Measurements from ENCODE around the gene MIDN. TPM values are rescaled to one million over a fixed set of nuclear protein-coding genes. Genes with fewer than 3 reads are reported as not detected.

The MIDN gene
- total RNA-seq, 1 experiment from 2014 or later, result 286 TPM

- Histone ChIP-seq H3K4ac (ENCODE audit: low read depth, low read length) (no peak overlapping the region), H2AK5ac (ENCODE audit: insufficient read length, low read length) (no peak overlapping the region), H3K79me2 (ENCODE audit: insufficient read depth, low read length) (peaks cover 33% of the 10 kb centered on the region; the same call in 1 of the 2 replicates), H3K9ac (ENCODE audit: extremely low read depth, insufficient read length, low read length) (no peak overlapping the region), H3K4me2 (ENCODE audit: insufficient read depth, insufficient read length, low read length) (no peak overlapping the region), H2AFZ (ENCODE audit: low read length) (no peak overlapping the region), H4K5ac (ENCODE audit: insufficient read length, low read depth, low read length) (no peak overlapping the region), H3K18ac (ENCODE audit: insufficient read length, low read depth, low read length) (no peak overlapping the region), H4K8ac (replicated peaks; ENCODE audit: insufficient read length, low read depth, low read length) (no peak overlapping the region), H3K27me3 (ENCODE audit: insufficient read depth, low read length) (no peaks in the 10 kb centered on the region), H3K23ac (ENCODE audit: insufficient read length, low read depth, low read length) (no peak overlapping the region), H2BK5ac (ENCODE audit: insufficient read length, low read length) (no peak overlapping the region), H3K56ac (ENCODE audit: insufficient read length, low read depth, low read length) (no peak overlapping the region), H2BK120ac (ENCODE audit: low read depth, low read length, poor library complexity, severe bottlenecking) (no peak overlapping the region), H3K79me1 (ENCODE audit: insufficient read depth, low read depth, low read length, poor library complexity, severe bottlenecking) (peaks cover 9% of the 10 kb centered on the region), H2BK20ac (ENCODE audit: low read depth, low read length, poor library complexity, severe bottlenecking) (no peak overlapping the region), H3K23me2 (ENCODE audit: insufficient read length, low read depth, low read length, poor library complexity, severe bottlenecking) (no peaks in the 10 kb centered on the region), H3K9me3 (ENCODE audit: control insufficient read depth, low read depth, low read length) (no peaks in the 10 kb centered on the region), H3T11ph (ENCODE audit: low read length) (no peak overlapping the region), H3K14ac (ENCODE audit: insufficient read depth, low read length) (no peak overlapping the region), H4K91ac (ENCODE audit: insufficient read length, low read depth, low read length) (no peak overlapping the region), H3K27ac (ENCODE audit: insufficient read length, low read depth, low read length) (no peak overlapping the region), H2BK12ac (ENCODE audit: insufficient read length, low read depth, low read length) (no peak overlapping the region), H2BK15ac (ENCODE audit: low read depth, low read length) (no peak overlapping the region), H3K4me1 (ENCODE audit: insufficient read depth, low read length) (no peaks in the 10 kb centered on the region), H4K20me1 (ENCODE audit: control insufficient read depth, insufficient read depth, insufficient read length) (no peaks in the 10 kb centered on the region)
- Mint-ChIP-seq H3K4me3 (no peak overlapping the region), H3K27ac (peak overlapping the region; percentile 77 to 98 (median 86); a peak in 6 of 7 replicates), H3K27me3 (ENCODE audit: low read depth) (no peaks in the 10 kb centered on the region), H3K4me1 (peaks cover 27 to 42% of the 10 kb centered on the region in 2 experiments), H3K36me3 (ENCODE audit: insufficient read depth in 1 of 3, low read depth in 3 of 3) (peaks cover 7 to 25% (median 16%) of the 10 kb centered on the region in 3 experiments), H3K9me3 (no peaks in the 10 kb centered on the region)
- DNase-seq, result no peak
- WGBS (ENCODE audit: extremely low coverage, insufficient read length, low lambda C conversion rate), result no CpG with 5 or more reads among the region's 21 CpGs
- TF ChIP-seq, protein P1, sequence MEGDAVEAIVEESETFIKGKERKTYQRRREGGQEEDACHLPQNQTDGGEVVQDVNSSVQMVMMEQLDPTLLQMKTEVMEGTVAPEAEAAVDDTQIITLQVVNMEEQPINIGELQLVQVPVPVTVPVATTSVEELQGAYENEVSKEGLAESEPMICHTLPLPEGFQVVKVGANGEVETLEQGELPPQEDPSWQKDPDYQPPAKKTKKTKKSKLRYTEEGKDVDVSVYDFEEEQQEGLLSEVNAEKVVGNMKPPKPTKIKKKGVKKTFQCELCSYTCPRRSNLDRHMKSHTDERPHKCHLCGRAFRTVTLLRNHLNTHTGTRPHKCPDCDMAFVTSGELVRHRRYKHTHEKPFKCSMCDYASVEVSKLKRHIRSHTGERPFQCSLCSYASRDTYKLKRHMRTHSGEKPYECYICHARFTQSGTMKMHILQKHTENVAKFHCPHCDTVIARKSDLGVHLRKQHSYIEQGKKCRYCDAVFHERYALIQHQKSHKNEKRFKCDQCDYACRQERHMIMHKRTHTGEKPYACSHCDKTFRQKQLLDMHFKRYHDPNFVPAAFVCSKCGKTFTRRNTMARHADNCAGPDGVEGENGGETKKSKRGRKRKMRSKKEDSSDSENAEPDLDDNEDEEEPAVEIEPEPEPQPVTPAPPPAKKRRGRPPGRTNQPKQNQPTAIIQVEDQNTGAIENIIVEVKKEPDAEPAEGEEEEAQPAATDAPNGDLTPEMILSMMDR (conservative IDR thresholded peaks at IDR 0.05), result no peak
Observed at GRCh38 chr19:1214299-1214861, 34.0 kb upstream of the MIDN start.

All from H9 (cell line).